Measurements from ENCODE around the gene NUDT3. TPM values are rescaled to one million over a fixed set of nuclear protein-coding genes. Genes with fewer than 3 reads are reported as not detected.

NUDT3 gene
- total RNA-seq, 1 donor from 2014 or later: 18.7 TPM

DNA sequence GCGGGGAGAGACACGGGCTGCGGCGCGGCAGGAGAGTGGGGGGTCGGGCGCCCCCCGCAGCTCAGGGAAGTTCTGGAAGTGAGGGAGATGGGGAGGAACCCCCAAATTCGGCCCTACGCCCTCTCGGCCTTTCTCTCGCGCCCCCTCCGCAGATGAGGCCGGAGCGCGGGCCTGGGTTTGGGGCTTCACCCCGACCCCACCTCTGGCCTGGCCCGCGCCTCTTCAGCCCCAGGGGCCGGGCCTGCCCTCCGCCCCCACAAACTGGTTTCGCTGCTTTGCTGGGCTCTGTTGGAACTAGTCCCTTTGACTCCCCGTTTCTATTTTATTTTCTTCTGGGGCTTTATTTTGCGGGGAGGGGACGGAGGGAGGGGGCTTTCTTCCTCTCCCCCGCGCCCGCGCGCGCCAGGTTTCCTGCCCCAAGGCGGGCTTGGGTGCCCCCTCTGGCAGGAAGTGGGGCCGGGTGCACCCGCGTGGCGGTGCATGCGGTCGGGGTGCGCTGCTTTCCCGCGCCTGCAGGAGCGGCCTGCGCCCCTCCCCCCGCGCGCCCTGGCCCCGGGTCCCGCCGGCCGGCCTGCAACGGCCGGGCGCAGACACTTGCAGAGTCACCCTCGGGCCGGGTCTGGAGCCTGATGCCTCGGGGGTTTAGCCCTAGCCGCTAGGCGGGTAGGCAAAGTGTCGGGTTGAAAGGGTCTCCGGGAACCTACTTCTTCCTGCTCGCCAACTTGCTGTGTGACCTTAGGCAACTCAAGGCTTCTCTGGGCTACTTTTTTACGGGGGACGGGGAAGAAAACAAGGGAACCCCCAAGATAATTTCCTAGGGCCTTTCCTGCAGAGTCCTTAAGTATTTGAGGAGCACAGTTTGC, 154.5 kb downstream of the NUDT3 start:
- ATAC-seq: peak; percentile 13

DNA sequence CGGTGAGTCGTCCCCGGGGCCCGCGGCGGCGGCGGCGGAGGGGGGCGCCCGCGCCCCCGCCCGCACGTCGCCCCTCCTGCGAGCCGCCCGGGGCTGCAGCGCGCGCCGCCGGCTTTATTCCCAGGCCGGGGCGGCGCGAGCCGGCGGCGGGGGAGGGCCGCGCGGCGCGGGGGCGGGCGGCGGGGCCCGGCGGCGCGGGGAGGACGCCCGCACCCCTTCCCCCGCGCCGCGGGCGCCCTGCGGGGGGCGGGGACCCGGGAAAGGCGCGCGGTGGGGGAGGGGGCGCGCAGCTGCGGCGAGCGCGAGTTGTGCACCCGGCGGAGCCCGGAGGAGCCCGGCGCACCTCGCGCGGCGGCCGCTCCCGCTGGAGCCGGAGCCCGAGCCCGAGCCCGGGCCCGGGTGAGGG, 155.2 kb downstream of the NUDT3 start:
- ATAC-seq: peak; percentile 1

DNA sequence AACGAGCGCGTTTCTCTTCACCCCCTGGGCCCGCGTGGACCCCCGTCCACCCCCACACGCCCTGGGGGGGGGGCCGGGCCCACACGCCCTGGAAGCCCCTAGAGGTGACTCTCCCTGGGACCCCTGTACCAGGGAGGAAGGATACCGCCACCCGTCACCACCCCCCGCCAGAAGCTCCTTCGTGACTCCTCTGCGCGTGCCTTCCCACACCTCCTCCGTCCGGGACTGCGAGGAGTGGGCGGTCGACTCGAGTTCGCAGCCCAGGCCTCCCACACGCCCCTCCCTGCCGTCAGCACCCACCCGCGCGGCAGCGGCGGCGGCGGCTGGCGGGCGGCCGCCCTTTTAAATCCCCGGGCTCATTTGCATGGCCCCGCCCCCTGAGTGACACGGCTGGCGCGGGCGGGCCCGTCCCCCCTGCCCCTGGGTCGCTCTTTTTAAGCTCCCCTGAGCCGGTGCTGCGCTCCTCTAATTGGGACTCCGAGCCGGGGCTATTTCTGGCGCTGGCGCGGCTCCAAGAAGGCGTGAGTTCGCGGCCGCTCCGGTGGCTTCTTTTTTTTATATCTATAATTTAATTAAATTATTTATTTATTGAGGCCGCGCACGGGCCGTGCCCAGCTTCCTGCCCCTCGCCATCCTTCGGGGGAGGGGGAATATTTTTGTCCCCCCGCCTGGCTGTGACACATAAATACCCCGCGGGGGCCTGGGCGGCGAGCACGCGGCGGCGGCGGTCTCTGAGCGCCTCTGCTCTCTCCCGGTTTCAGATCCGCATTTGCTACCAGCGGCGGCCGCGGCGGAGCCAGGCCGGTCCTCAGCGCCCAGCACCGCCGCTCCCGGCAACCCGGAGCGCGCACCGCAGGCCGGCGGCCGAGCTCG, 155.8 kb downstream of the NUDT3 start, which contains the start of gene HMGA1:
Gene HMGA1 (plus strand): TSS at position 431 of the 873 bp plus-strand sequence. CDS start 3,908 bp downstream, outside the sequence.
- ATAC-seq: peak; percentile 81

DNA sequence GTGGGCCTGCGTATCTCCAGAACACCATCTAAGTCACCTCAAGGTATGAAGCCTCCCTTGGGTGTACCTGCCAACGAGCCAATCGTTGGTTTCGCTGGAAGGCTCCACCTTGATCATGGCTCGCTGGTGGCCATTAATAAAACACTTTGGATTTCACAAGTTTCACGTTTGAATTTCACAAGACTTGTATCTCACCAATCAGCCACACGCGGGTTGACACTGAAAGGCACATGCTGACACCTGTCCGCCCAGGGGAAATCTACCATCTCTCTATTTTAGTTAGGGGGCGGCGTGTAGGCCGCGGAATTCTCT, 156.4 kb downstream of the NUDT3 start:
- ATAC-seq: peak; percentile 52

DNA sequence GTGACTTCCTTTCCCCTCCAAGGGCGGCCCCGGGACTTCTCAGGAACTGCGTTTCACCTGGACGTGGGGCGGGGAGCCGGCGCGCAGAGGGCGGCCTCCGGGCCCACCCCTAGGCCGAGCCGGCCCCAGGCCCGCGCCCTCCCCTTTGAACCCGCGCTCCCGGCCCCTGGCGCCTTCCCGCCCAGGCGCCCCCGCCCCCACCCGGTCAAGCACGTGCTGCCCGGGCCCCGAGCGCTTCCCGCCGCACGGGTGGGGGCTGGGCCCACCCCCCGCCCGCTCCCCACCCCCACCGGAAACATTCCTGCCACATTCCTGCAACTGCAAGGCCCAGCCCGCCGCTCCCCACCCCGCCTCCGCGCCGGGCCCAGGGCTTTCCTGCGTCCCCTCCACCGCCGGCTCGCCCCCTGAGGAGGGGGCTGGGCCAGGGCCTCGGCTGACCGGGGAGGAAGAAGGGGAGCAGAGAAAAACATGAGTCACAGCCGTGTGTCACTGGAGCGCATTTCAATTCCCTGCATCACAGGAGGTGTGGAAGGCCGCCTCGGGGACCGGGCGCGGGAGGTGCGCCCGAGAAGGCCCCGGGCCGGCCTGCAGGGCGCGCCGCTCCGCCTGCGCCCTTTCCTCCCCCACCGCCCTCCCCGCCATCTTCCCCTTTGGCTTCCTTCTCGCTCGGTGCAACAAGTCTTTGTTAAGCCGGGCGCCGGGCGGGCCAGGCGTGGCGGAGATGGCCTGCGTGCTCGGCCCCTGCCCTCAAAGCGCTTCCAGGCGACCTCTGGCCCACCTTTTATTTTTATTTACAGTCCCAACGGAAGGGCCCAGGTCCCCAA, 156.9 kb downstream of the NUDT3 start:
- ATAC-seq: peak; percentile 78

DNA sequence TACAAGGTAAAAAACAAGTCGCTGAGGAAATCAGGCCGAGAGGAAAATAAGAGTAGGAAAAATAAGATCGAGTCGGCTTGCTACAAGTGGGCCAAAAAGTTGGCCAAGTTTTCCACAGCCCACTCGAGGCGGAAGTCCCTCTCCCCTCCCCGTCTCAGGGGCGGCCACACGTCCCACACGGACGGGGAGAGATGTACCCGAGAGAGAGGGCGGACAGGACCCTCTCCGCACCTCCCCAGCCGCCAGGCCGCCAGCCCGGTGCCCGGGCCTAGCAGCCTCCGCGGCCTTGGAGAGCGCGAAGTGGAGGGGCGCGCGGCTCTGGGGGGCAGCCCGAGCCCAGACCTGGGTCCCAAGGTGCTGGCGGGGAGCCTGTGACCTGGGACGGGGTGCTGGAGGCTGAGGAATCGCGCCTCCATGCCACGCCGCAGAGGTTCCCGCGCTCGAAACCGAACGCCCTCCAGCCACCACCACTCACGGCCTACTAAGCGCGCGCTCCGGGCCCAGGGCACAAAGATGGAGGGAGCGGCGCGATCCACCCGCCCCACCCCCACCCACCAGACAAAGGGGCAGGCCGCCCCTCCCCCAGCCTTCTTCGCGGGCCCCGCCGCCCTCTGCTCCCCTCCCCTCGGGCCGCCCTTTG, 157.7 kb downstream of the NUDT3 start:
- ATAC-seq: no peak

DNA sequence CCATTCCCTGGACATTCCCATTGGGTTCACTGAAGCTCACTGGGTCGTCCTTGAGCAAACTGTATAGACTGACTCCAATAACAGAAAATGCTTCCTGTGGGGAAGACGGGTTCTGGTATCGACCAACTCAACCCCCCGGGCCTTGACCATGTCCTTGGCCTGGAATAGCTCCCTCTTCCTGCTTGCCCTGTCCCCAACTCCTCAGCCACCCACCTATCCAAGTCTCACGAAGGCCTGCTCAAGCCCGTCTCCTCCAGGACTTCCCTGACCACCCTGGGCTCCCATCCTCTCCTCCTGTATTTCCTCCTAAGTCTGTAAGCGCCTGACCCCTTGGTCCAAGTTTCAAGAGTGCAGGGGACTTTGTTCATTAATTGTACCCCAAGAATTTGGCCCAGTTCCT, 158.6 kb downstream of the NUDT3 start:
- no peak for ATAC-seq

DNA sequence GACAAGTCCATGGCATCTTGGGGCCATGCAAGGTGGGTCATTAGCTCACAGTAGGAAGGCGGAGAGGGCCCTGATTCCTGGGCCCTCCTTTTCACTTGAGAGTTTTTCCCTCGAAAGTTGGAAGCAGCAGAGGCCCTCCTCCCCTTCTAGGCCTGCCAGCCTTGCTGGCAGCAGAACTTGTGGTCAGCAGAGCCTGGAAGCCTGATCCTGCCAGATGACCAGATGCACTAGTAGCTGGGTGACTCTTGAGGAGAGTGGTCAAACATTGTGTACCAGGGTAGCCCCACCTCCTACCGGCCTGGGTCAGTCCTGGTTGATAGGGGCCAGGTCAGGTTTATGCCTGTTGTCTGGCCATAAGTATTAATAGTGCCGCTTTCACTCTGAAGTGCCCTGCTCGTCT, 159.6 kb downstream of the NUDT3 start:
- no peak for ATAC-seq

DNA sequence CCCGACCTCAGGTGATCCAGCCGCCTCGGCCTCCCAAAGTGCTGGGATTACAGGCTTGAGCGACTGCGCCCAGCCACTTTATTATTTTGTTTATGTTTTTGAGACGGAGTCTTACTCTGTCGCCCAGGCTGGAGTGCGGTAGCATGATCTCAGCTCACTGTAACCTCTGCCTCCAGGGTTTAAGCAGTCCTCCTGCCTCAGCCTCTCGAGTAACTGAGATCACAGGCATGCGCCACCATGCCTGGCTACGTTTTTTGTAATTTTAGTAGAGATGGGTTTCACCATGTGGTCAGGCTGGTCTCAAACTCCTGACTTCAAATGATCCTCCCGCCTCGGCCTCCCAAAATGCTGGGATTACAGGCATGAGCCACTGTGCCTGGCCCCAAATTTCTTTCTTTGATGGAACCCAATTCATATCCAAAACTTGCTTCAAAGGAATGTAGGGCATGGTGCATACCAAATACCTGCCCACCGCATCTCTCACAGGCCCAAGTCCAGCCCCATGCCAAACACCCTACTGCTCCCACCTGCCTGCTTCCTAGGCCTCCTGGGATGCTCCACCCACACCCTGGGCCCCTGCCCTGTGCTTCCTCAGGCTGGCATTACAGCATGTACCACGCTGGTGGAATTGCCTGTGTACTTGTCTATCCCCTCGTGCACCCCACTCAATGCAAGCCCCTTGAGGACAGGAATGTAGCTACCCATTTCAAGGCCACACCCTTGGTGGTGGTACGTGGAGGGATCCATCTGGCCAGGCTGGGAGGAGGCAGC, 160.7 kb downstream of the NUDT3 start:
- no peak for ATAC-seq

DNA sequence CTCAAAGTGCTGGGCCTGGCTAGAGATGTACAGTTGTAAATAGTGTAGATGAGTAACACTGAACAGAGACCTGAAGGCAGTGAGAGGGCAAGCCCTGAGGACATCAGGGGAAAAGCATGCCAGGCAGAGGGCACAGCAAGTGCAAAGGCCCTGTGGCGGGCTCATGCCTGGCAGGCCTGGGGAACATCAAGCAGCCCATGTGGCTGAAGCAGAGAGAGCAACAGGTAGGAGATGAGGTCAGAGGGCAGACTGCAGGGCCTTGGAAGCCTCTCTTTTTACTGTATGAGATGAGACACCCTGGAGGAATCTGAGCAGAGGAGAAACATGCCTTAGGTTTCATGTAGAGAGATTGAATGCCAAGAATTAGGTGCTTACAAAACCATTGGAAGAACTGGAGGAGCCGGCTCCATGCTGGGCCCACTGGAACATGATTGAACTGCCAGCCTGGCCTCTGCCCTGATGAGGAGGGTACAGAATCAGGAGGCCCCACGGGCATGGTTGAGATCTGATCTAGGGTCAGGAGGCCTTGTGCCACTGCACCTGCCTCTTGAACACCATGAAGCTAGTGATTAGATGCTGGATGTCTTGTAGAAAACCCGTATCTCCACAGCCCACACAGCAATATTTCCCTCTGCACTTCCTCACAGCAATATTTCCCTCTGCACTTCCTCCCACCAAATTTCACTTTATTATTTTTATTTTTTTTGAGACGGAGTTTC, 161.7 kb downstream of the NUDT3 start:
- peak; percentile 27 for ATAC-seq

DNA sequence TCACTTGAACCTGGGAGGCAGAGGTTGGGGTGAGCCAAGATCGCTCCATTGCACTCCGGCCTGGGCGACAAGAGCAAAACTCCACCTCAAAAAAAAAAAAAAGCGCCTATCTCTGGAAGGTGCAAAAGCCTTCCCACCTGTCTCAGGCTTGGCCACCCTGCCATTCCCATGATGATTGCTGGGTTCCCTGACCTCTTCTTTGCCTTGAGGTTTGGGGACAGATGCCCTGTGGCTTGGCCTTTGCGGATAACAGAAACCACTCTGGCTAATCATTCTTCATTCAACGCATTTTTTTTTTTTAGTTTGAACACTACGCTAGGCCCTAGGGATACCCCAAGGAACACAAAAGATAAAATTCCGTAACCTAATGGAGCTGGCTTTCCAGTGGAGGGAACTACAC, 162.6 kb downstream of the NUDT3 start:
- no peak for ATAC-seq

Other genes with a start within 250 kb of the NUDT3 start
- gene GRM4, start 246.6 kb downstream of the NUDT3 start, total RNA-seq: not detected
- gene HMGA1, start 155.8 kb downstream of the NUDT3 start, total RNA-seq: 244 TPM
- gene SMIM29, start 143.7 kb downstream of the NUDT3 start, total RNA-seq: 30.6 TPM
- gene RPS10, start 33.4 kb upstream of the NUDT3 start, total RNA-seq: 1,684 TPM
- not detected for gene PACSIN1, start 73.4 kb upstream of the NUDT3 start, total RNA-seq
- 0.44 TPM for gene SPDEF, start 163.7 kb upstream of the NUDT3 start, total RNA-seq

Data from esophagus mucosa (tissue), 1 donor.